Measurements from ENCODE around the gene TNFRSF18.

GRCh38 chr1:1243266-1243660 lies 36.9 kb upstream of the TNFRSF18 start:
- no peak for TF ChIP-seq BHLHE40 (IDR thresholded peaks at IDR 0.05; ENCODE audit: low read depth, low read length)
- TF ChIP-seq ZNF302 (CRISPR knock-in tag; IDR thresholded peaks at IDR 0.05), result no peak
- TF ChIP-seq, protein P1, sequence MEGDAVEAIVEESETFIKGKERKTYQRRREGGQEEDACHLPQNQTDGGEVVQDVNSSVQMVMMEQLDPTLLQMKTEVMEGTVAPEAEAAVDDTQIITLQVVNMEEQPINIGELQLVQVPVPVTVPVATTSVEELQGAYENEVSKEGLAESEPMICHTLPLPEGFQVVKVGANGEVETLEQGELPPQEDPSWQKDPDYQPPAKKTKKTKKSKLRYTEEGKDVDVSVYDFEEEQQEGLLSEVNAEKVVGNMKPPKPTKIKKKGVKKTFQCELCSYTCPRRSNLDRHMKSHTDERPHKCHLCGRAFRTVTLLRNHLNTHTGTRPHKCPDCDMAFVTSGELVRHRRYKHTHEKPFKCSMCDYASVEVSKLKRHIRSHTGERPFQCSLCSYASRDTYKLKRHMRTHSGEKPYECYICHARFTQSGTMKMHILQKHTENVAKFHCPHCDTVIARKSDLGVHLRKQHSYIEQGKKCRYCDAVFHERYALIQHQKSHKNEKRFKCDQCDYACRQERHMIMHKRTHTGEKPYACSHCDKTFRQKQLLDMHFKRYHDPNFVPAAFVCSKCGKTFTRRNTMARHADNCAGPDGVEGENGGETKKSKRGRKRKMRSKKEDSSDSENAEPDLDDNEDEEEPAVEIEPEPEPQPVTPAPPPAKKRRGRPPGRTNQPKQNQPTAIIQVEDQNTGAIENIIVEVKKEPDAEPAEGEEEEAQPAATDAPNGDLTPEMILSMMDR (IDR thresholded peaks at IDR 0.05), result no peak
- TF ChIP-seq, protein P2, sequence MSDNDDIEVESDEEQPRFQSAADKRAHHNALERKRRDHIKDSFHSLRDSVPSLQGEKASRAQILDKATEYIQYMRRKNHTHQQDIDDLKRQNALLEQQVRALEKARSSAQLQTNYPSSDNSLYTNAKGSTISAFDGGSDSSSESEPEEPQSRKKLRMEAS (IDR thresholded peaks at IDR 0.05), result no peak
- TF ChIP-seq POLR2A (IDR thresholded peaks at IDR 0.05; ENCODE audit: low read length), result no peak
- no peak for TF ChIP-seq HDAC2 (IDR thresholded peaks at IDR 0.05)
- TF ChIP-seq RFX5 (IDR thresholded peaks at IDR 0.05), result no peak
- TF ChIP-seq, protein P3, sequence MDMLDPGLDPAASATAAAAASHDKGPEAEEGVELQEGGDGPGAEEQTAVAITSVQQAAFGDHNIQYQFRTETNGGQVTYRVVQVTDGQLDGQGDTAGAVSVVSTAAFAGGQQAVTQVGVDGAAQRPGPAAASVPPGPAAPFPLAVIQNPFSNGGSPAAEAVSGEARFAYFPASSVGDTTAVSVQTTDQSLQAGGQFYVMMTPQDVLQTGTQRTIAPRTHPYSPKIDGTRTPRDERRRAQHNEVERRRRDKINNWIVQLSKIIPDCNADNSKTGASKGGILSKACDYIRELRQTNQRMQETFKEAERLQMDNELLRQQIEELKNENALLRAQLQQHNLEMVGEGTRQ (IDR thresholded peaks at IDR 0.05), result no peak
- no peak for TF ChIP-seq ZFP36 (IDR thresholded peaks at IDR 0.05; ENCODE audit: borderline replicate concordance, partially characterized antibody)
- no peak for TF ChIP-seq REST (IDR thresholded peaks at IDR 0.05)
- no peak for TF ChIP-seq POLR2AphosphoS2 (conservative IDR thresholded peaks at IDR 0.05; ENCODE audit: low read length)
